CD4-positive, alpha-beta T cell treated with Interleukin-4 for 1 hour (primary cell): Measurements from ENCODE around the gene SEPHS2.
"Not testable (repeated sequence)": the region's sequence is repeated elsewhere in the genome, so short reads cannot be mapped to it uniquely, and the experiment has no call there.

Source experiments
- DNase-seq, 2 donors: peaks; one replicate each; pipeline ENCODE4 v3.0.0-alpha.2; 2020 to 2022

The SEPHS2 gene

GRCh38 chr16:30397056-30397455 lies 48.6 kb downstream of the SEPHS2 start:
- no peak for DNase-seq

GRCh38 chr16:30396627-30397026 lies 49.0 kb downstream of the SEPHS2 start:
- DNase-seq, result not testable (repeated sequence)

- no peak for DNase-seq
Measured at GRCh38 chr16:30395992-30396585, 49.6 kb downstream of the SEPHS2 start.

GRCh38 chr16:30395155-30395991 lies 50.3 kb downstream of the SEPHS2 start, which contains the start of gene ZNF48:
ZNF48 (plus strand) TSS chr16:30395420; CDS start chr16:30395795, 375 bp downstream.
- DNase-seq, result peak; percentile 58 to 70

- no peak for DNase-seq
Measured at GRCh38 chr16:30394592-30395154, 51.0 kb downstream of the SEPHS2 start.
